ENCODE results near the gene SHISA7.
A peak's percentile ranks its signal among the peaks of the same experiment; 100 is the strongest.

SHISA7 gene

DNA sequence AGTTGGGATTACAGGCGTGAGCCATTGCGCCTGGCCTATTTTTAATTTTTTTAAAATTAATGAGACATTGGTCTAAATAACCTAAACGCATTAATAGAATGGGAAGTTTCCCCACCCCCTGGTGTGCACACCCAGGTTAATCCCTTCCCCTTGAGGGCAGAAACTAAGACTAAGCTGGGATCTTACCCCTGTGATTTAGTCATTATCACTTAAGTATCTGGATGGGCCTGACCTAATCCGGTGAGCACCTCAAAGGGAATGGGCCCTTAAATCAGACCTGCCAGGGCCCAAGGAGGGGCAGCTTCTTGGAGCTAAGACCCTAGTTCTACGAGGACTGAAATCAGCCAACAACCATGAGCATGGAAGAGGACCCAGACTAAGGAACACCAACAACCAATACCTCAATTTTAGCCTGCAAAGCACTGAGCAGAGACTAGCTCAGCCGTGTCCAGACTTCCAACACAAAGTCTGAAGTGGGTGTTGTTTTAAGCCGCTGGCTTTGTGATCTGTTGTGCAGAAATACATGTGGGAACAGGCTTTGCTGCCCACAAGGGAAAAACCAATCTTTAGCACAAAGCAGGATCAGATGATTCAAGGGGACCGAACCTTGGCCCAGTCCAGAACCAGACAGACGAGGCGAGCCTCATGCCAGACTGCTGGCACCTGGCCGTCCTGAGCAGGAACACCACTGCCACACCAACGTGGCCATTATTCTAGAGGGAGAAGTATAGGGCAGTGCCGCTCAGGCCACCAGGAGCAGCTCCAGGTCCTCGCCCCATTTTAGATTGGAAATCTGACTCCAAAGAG is 42.6 kb downstream of the SHISA7 start:
- no peaks in the 10 kb centered on the region; the same call in 1 of the 2 replicates for H3K4me1 ChIP-seq (ENCODE audit: control insufficient read depth, insufficient read depth, low read length)
- CTCF ChIA-PET = interaction anchor here (0.9 to 1.5 kb wide), 2 partner anchors 80 to 259 kb away, joined by 3 to 4 read pairs; no protein-coding TSS in a partner anchor
- no peak overlapping the region for H3K4me3 ChIP-seq (ENCODE audit: low read depth, low read length)
- H3K36me3 ChIP-seq (ENCODE audit: control insufficient read depth in 2 of 2, insufficient read depth in 1 of 2, low read length in 2 of 2) = peaks cover 36 to 49% of the 10 kb centered on the region in 2 experiments
- peak overlapping the region; percentile 11; the same call in 1 of the 2 replicates for H3K27ac ChIP-seq (ENCODE audit: extremely low read depth, low read depth, low read length)
- TF ChIP-seq, protein P1, sequence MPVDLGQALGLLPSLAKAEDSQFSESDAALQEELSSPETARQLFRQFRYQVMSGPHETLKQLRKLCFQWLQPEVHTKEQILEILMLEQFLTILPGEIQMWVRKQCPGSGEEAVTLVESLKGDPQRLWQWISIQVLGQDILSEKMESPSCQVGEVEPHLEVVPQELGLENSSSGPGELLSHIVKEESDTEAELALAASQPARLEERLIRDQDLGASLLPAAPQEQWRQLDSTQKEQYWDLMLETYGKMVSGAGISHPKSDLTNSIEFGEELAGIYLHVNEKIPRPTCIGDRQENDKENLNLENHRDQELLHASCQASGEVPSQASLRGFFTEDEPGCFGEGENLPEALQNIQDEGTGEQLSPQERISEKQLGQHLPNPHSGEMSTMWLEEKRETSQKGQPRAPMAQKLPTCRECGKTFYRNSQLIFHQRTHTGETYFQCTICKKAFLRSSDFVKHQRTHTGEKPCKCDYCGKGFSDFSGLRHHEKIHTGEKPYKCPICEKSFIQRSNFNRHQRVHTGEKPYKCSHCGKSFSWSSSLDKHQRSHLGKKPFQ (tag by site-specific recombination; IDR thresholded peaks at IDR 0.05) = no peak
- TF ChIP-seq ZBTB7A (tag by site-specific recombination; IDR thresholded peaks at IDR 0.05; ENCODE audit: low read depth) = no peak
- TF ChIP-seq ZNF521 (tag by site-specific recombination; IDR thresholded peaks at IDR 0.05) = no peak
- no peak for TF ChIP-seq IKZF3 (tag by site-specific recombination; IDR thresholded peaks at IDR 0.05)
- no peak for TF ChIP-seq ZNF529 (tag by site-specific recombination; IDR thresholded peaks at IDR 0.05; ENCODE audit: insufficient replicate concordance)
- no peak for TF ChIP-seq ZNF473 (tag by site-specific recombination; IDR thresholded peaks at IDR 0.05)
- TF ChIP-seq ZBTB48 (tag by site-specific recombination; IDR thresholded peaks at IDR 0.05) = no peak
- TF ChIP-seq GLIS2 (tag by site-specific recombination; IDR thresholded peaks at IDR 0.05) = no peak
- TF ChIP-seq ZNF600 (tag by site-specific recombination; IDR thresholded peaks at IDR 0.05) = peak; percentile 80
- peak; percentile 99 for TF ChIP-seq ZNF10 (tag by site-specific recombination; IDR thresholded peaks at IDR 0.05)
- TF ChIP-seq ZBTB8A (tag by site-specific recombination; IDR thresholded peaks at IDR 0.05) = no peak
- peak; percentile 9; the same call in 1 of the 2 replicates for TF ChIP-seq ZNF660 (tag by site-specific recombination; IDR thresholded peaks at IDR 0.05)
- TF ChIP-seq TRIM28 (IDR thresholded peaks at IDR 0.05; ENCODE audit: borderline replicate concordance, low read length) = no peak
- TF ChIP-seq, protein P2, sequence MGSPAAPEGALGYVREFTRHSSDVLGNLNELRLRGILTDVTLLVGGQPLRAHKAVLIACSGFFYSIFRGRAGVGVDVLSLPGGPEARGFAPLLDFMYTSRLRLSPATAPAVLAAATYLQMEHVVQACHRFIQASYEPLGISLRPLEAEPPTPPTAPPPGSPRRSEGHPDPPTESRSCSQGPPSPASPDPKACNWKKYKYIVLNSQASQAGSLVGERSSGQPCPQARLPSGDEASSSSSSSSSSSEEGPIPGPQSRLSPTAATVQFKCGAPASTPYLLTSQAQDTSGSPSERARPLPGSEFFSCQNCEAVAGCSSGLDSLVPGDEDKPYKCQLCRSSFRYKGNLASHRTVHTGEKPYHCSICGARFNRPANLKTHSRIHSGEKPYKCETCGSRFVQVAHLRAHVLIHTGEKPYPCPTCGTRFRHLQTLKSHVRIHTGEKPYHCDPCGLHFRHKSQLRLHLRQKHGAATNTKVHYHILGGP (tag by site-specific recombination; IDR thresholded peaks at IDR 0.05) = no peak
- peak; percentile 47; the same call in 1 of the 2 replicates for TF ChIP-seq ZNF664 (tag by site-specific recombination; IDR thresholded peaks at IDR 0.05)
- TF ChIP-seq ZEB2 (tag by site-specific recombination; IDR thresholded peaks at IDR 0.05) = no peak
- H3K9me3 ChIP-seq (ENCODE audit: control insufficient read depth, insufficient read depth, low read depth, low read length) = no peaks in the 10 kb centered on the region
- POLR2A ChIA-PET = interaction anchor here (0.8 to 3.9 kb wide), 12 partner anchors 7 to 259 kb away, joined by 3 to 62 read pairs (median 4); partner anchors contain the start of genes HSPBP1, KMT5C, RPL28 and UBE2S

DNA sequence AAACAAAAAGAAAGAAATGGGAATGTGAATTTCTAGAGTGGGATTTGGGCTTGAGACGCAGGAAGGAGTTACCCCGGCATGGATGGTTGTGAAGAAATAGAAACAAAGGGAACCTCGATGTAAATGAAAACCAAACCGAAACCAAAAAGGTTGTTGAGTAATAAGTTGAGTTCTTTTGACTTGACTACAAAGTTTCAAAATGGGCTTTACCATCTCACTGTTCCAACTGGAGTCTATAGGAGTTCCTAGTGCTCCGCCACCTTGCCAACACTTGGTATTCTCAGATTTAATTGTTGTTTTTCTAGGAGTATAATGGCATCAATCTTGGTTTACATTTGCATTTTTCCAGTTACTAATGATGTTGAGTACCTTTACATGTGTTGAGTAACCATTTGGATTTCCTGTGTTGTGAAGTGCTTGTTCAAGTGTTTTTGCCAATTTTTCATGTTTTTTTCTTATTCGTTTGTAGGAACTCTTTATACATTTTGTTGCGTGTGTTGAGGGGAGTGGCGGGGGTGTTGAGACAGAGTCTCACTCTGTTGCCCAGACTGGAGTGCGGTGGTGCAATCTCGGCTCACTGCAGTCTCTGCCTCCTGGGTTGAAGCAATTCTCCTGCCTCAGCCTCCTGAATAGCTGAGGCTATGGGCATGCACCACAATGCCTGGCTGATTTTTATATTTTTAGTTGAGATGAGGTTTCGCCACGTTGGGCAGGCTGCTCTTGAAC is 44.7 kb downstream of the SHISA7 start:
- TF ChIP-seq ZNF10 (tag by site-specific recombination; IDR thresholded peaks at IDR 0.05) = peak; percentile 5; the same call in 1 of the 2 replicates
- 0 out of 2 replicates have a peak, but pooled peaks have one; percentile 8 for TF ChIP-seq ZNF664 (tag by site-specific recombination; IDR thresholded peaks at IDR 0.05)
- TF ChIP-seq KLF7 (tag by site-specific recombination; IDR thresholded peaks at IDR 0.05; ENCODE audit: borderline replicate concordance) = no peak
- Histone ChIP-seq H3K4me3 (ENCODE audit: low read depth, low read length) (no peak overlapping the region), H3K4me1 (ENCODE audit: control insufficient read depth, insufficient read depth, low read length) (no peaks in the 10 kb centered on the region; the same call in 1 of the 2 replicates), H3K36me3 (ENCODE audit: control insufficient read depth in 2 of 2, insufficient read depth in 1 of 2, low read length in 2 of 2) (peaks cover 19 to 29% of the 10 kb centered on the region in 2 experiments), H3K27ac (ENCODE audit: extremely low read depth, low read depth, low read length) (no peak overlapping the region), H3K9me3 (ENCODE audit: control insufficient read depth, insufficient read depth, low read depth, low read length) (no peaks in the 10 kb centered on the region)
- POLR2A ChIA-PET = interaction anchor here (0.8 to 3.9 kb wide), 7 partner anchors 9 to 214 kb away, joined by 3 to 62 read pairs (median 12); partner anchors contain the start of genes ISOC2, KMT5C, PPP6R1 and RPL28
- CTCF ChIA-PET = no interaction called here
